Upper lobe of left lung (tissue), 4 donors: ENCODE measurements around the gene SLC17A2.

Source experiments
- POLR2A ChIP-seq, 4 donors: fragments of 450-650 bp; IDR thresholded peaks; one replicate each; pipeline ENCODE4 v1.5.1; 2016 to 2017; ENCODE audit warnings: antibody characterized with exemption in 4 of 4, mild to moderate bottlenecking in 2 of 4
- TF ChIP-seq, protein P1 (sequence below), 6 experiments: fragments of 450-650 bp in 4 of 6; fragments of 200-600 bp in 2 of 6; sonication (generic) in 2 of 6; IDR thresholded peaks; one replicate each; pipeline ENCODE4 v1.5.1; 2016 to 2019; ENCODE audit warnings: antibody characterized with exemption in 6 of 6

DNA sequence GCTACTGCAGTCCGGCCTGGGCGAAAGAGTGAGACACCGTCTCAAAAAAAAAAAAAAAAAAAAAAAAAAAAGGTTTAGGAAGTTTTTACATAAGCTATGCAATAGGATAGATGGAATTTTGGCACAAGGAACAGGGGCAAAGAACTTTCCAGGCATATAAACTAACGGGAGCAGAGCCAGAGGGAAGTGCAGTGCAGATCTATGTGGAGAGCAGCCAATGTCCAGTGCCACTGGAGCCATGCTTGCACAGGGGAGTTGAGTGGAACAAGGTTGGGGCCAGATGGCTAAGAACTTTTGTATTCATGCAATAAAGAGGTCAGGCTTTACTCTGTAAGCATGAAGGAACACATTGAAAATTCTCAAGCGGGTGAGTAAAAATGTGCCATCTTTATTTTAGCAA lies 10.8 kb downstream of the SLC17A2 start:
- TF ChIP-seq, protein P1, sequence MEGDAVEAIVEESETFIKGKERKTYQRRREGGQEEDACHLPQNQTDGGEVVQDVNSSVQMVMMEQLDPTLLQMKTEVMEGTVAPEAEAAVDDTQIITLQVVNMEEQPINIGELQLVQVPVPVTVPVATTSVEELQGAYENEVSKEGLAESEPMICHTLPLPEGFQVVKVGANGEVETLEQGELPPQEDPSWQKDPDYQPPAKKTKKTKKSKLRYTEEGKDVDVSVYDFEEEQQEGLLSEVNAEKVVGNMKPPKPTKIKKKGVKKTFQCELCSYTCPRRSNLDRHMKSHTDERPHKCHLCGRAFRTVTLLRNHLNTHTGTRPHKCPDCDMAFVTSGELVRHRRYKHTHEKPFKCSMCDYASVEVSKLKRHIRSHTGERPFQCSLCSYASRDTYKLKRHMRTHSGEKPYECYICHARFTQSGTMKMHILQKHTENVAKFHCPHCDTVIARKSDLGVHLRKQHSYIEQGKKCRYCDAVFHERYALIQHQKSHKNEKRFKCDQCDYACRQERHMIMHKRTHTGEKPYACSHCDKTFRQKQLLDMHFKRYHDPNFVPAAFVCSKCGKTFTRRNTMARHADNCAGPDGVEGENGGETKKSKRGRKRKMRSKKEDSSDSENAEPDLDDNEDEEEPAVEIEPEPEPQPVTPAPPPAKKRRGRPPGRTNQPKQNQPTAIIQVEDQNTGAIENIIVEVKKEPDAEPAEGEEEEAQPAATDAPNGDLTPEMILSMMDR (IDR thresholded peaks at IDR 0.05), result no peak
- no peak for TF ChIP-seq POLR2A (IDR thresholded peaks at IDR 0.05)
